HG02870 (cell line): ENCODE measurements around the gene LTBP3.

Source experiments
- ATAC-seq: cut with Tn5 transposase; IDR thresholded peaks from one replicate; pipeline ENCODE4 v1.9.1; 2021; ENCODE audit warnings: mild to moderate bottlenecking, moderate library complexity; ENCODE audit not compliant: unreplicated experiment

LTBP3 gene

GRCh38 chr11:65555693-65556231 is 2.4 kb downstream of the LTBP3 start:
- ATAC-seq = no peak

- no peak for ATAC-seq
Measured at GRCh38 chr11:65554842-65555430, 3.2 kb downstream of the LTBP3 start.

GRCh38 chr11:65554057-65554818 is 3.9 kb downstream of the LTBP3 start:
- ATAC-seq = no peak

GRCh38 chr11:65553301-65554001 is 4.7 kb downstream of the LTBP3 start:
- ATAC-seq = no peak

- ATAC-seq = no peak
Measured at GRCh38 chr11:65552388-65552951, 5.7 kb downstream of the LTBP3 start.

- no peak for ATAC-seq
Measured at GRCh38 chr11:65551572-65552387, 6.4 kb downstream of the LTBP3 start.

GRCh38 chr11:65549096-65549495 is 9.1 kb downstream of the LTBP3 start:
- no peak for ATAC-seq

GRCh38 chr11:65548395-65548794 is 9.8 kb downstream of the LTBP3 start:
- ATAC-seq = no peak

GRCh38 chr11:65547446-65548125 is 10.6 kb downstream of the LTBP3 start:
- ATAC-seq = no peak

GRCh38 chr11:65546217-65546958 is 11.8 kb downstream of the LTBP3 start:
- peak; percentile 70 for ATAC-seq

GRCh38 chr11:65545853-65546216 is 12.3 kb downstream of the LTBP3 start:
- no peak for ATAC-seq

- no peak for ATAC-seq
Measured at GRCh38 chr11:65542738-65543390, 15.3 kb downstream of the LTBP3 start.

- no peak for ATAC-seq
Measured at GRCh38 chr11:65541093-65541982, 16.8 kb downstream of the LTBP3 start.

GRCh38 chr11:65540290-65541092 is 17.7 kb downstream of the LTBP3 start:
- ATAC-seq = peak; percentile 61

- no peak for ATAC-seq
Measured at GRCh38 chr11:65539744-65540289, 18.3 kb downstream of the LTBP3 start.

- no peak for ATAC-seq
Measured at GRCh38 chr11:65538915-65539743, 19.0 kb downstream of the LTBP3 start.
